OCI-LY7 (cell line): ENCODE results near the gene RIN3.

Experiments
- CTCF ChIP-seq: fragments of 200-600 bp; sonication (generic); conservative IDR thresholded peaks from 2 replicates; pipeline ENCODE4 v1.5.1; 2014; ENCODE audit warnings: mild to moderate bottlenecking, antibody characterized with exemption, low read length, moderate library complexity, mixed read lengths
- EZH2phosphoT487 ChIP-seq: fragments of 200-600 bp; sonication (generic); IDR thresholded peaks from 2 replicates; pipeline ENCODE4 v1.6.1; 2018; ENCODE audit warnings: low read depth, borderline replicate concordance, mild to moderate bottlenecking, mixed run types, antibody characterized with exemption, low read length, moderate library complexity, mixed read lengths

- TF ChIP-seq CTCF (no peak), EZH2phosphoT487 (no peak)
Measured at GRCh38 chr14:92626041-92626440, 112.5 kb downstream of the RIN3 start.
